LNCAP (cell line): ENCODE data around the gene ZNF219.

Experiments used
- CTCF ChIP-seq: fragments of 450-650 bp; IDR thresholded peaks from 2 replicates; pipeline ENCODE4 v1.5.1; 2017; ENCODE audit warnings: mild to moderate bottlenecking

Gene ZNF219

GRCh38 chr14:21084396-21084795 lies 14.1 kb downstream of the ZNF219 start:
- no peak for TF ChIP-seq CTCF

DNA sequence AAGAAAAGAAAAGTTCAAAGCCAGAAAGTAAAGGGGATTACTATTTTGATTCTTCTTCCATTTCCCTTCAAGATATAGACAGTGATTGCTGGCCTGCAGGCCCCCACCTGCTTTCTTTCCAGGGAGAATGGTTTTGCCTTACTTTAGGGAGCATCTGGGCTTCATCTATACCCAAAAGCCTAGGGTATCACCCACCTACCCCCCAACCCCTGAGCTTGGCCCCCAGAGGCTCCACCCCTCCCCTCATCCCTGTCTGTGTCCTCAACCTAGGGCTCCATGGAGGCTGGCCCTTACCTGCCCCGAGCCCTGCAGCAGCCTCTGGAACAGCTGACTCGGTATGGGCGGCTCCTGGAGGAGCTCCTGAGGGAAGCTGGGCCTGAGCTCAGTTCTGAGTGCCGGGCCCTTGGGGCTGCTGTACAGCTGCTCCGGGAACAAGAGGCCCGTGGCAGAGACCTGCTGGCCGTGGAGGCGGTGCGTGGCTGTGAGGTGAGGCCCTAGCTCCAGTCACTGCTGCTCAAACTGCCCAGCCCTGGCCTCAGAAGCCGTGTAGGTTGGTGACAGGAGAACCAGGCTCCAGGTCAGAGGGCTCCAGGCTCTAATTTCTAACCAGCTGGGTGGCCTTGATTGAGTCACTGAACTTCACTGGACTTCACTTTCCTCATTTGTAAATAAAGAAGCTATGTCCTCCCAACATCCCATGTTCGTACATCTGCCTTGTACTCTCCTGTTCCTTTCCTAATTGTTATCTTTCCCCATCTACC lies 14.7 kb downstream of the ZNF219 start:
- no peak for TF ChIP-seq CTCF

DNA sequence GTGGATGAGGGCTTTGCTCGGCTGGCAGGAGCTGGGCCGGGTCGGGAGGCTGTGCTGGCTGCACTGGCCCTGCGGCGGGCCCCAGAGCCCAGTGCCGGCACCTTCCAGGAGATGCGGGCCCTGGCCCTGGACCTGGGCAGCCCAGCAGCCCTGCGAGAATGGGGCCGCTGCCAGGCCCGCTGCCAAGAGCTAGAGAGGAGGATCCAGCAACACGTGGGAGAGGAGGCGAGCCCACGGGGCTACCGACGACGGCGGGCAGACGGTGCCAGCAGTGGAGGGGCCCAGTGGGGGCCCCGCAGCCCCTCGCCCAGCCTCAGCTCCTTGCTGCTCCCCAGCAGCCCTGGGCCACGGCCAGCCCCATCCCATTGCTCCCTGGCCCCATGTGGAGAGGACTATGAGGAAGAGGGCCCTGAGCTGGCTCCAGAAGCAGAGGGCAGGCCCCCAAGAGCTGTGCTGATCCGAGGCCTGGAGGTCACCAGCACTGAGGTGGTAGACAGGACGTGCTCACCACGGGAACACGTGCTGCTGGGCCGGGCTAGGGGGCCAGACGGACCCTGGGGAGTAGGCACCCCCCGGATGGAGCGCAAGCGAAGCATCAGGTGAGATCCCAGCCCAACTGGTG lies 16.8 kb downstream of the ZNF219 start:
- no peak for TF ChIP-seq CTCF

DNA sequence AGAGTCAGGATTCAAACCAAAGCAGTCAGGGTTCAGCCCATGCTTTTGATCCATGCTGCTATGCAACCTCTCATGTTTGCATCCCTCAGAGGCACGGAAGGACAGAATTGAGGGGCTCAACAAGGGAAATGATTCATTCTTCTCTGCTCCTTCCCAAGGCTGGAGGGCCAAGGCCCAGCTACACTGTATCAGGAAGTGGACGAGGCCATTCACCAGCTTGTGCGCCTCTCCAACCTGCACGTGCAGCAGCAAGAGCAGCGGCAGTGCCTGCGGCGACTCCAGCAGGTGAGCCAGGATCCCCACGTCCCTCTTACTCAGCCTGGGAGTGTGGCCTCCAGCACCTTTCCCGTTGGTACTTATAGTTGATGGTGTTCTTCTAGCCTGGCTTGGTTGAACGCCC lies 19.7 kb downstream of the ZNF219 start:
- no peak for TF ChIP-seq CTCF

- TF ChIP-seq CTCF, result no peak
Measured at GRCh38 chr14:21078287-21078686, 20.2 kb downstream of the ZNF219 start.

- TF ChIP-seq CTCF, result no peak
Measured at GRCh38 chr14:21077672-21078071, 20.8 kb downstream of the ZNF219 start.

DNA sequence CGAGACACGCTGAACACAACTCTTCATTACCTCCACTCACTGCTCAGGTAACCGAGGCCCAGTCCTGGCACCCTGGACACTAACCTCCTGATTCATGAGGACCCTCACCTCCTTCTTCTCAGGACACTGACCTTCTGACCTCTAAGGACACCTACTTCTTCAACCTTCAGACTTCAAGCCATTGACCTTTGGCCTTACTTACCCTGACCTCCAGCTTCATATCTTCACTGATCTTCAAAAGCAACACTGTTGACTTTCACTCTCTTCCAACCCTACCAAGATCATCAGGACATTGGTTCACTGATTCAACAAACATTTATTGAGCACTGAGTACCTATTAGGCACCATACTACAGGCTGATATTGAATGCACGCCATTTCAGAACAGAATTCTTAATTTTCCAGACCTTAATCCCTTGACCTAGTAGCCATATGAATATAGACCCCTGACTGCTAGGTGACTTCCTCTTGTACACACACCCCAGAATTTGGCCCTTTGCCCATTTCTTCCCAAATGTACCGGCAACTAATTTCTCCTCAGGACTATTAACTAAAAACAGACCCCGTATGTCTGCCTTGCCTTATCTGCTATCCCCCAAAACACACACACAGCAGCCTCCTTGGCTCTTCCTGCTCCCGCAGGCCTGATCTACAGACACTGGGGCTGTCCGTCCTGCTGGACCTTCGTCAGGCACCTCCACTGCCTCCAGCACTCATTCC lies 22.6 kb downstream of the ZNF219 start:
- no peak for TF ChIP-seq CTCF
